GM19455 (cell line): ENCODE measurements around the gene ZNF655.
A peak's percentile ranks its signal among the peaks of the same experiment; 100 is the strongest.

Source experiments
- ATAC-seq: cut with Tn5 transposase; IDR thresholded peaks from one replicate; pipeline ENCODE4 v1.9.1; 2021; ENCODE audit not compliant: unreplicated experiment

ZNF655 gene

DNA sequence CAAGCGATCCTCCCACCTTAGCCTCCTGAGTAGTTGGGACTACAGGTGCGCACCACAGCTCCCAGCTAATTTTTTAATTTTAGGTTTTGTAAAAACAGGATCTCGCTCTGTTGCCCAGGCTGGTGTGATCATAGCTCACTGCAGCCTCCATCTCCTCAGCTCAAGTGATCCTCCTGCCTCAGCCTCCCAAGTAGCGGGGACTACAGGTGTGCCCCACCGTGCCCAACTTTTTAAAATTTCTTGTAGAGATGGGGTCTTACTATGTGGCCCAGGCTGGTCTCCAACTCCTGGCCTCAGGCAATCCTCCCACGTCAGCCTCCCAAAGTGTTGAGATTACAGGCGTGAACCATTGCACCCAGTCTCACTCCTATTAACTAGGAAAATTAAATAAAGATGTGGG lies 47.1 kb downstream of the ZNF655 start:
- ATAC-seq, result no peak

DNA sequence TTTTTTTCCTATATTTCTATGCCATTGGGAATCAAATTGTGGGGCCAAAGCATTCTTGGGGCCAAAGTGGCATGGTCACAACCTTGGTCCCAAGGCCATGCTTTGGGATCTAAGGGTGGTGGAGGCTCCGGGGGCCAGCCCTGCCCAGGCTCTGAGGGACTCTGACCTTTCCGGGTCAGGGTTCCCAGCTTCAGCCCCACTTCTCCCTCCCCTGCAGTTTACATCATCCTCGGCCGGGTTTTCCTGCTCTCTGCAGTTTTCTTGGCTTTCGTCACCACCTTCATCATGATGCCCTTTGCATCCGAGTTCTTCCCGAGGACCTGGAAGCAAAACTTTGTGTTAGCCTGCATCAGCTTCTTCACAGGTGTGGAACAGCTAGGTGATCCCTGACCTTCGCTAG lies 48.1 kb downstream of the ZNF655 start:
- ATAC-seq, result no peak

DNA sequence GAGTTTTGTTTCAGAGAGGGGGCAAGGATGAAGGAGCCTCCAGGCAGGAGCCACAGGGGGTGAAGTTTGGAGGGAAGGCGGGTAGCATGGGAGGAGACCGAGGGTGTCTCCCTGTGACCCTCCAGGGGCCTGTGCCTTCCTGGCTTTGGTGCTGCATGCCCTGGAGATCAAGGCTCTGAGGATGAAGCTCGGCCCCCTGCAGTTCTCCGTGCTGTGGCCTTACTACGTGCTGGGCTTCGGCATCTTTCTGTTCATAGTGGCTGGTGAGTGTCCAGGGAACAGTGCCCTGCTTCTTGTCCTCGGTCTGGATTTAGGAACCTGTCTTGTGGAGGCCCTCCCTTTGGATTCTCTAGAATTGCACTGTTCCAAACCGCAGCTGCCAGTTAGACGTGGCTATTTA lies 49.1 kb downstream of the ZNF655 start:
- ATAC-seq, result no peak

DNA sequence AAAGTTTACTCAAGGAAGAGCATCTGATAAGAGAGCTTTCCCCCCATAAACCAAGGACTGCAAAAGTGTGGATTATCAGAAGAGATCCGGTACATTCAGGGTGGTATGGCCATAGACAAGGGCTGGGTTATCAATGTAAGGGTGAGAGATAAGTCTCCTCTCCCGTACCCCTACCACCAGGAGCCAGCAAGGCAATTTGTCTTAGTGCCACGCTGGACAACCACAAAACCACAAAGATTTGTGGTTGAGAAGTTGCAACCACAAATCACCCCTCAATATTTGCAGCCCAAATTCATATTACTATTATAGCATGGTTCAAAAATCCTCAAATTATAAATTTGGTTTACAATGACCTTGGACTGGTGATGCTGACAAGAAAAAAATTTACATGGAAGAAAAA lies 56.1 kb downstream of the ZNF655 start:
- no peak for ATAC-seq

DNA sequence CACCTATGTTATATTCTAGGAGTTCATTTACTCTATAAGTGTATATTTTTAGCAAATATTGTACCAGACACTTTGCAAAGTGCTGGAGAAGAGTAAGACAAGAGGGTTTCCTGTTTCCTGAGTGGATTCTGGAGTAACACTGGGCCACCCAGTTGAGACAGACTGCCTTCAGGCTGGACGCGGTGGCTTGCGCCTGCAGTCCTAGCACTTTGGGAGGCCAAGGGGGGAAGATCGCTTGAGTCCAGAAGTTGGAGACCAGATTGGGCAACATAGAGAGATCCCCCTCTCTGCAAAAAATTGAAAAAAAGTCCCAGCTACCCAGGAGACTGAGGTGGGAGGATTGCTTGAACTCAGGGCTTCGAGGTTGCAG lies 57.5 kb downstream of the ZNF655 start:
- no peak for ATAC-seq

DNA sequence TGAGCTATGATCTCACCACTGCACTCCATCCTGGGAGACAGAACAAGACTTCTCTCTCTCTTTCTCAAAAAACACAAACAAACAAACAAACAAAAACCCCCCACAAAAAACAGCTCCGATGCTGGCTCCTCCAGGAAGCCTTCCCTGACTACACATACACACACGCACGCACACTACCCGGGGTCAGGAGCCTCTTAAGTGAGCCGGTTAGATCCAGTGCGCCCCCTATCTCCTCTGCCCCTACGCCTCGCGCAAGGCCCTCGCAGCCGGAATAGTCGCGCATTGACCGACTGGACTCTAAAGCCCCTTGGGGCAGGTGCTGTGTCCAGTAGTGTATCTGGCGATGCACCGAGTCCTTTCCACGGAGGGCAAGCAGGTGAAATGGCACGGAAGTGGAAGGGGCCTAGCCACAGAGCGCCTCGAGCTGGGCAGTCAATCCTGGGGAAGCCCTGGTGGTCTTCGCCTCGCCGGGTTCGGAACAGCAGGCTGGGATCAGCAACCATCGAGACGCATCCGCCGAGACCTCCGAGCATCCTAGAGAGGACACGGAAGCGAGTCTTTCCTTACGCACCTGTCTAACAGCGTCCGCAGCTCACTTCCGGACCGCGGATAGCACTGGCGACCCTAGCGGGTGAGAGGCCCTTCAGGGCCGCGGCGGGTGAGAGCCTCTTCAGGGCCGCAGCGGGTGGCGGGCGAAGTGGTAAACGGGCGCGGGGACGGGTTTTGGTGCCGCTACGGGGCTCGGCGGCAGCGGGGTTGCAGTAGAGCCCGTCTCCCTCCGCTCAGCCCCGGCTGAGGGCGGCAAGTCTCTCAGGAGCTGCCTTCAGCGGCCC lies 58.1 kb downstream of the ZNF655 start, which contains the start of gene ZSCAN25:
ZSCAN25 (plus strand) TSS at position 588 of the 833 bp plus-strand sequence. CDS start 2,661 bp downstream, outside the sequence.
- ATAC-seq, result peak; percentile 89

DNA sequence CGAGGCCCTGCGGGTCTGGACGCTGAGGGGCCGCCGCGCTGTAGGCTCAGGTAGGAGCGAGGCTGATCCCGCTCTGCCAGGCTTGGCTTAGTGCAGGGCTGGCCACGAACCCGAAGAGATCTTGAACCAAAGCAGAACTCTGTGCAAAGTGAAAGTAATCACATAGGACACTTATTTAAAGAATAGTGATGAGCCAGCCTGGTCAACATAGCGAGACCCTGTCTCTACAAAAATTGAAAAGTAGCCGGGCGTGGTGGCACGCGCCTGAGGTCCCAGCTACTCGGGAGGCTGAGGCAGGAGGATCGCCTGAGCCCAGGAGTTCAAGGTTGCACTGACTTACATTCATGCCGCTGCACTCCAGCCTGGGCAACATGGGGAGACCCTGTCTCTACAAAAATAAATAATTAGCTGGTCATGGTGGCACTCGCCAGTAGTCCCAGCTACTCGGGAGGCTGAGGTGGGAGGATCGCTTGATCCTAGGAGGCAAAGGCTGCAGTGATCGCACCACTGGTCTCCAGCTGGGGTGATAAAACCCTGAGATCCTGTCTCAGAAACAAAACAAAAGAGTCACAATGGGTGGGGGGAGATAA lies 58.8 kb downstream of the ZNF655 start:
- no peak for ATAC-seq

DNA sequence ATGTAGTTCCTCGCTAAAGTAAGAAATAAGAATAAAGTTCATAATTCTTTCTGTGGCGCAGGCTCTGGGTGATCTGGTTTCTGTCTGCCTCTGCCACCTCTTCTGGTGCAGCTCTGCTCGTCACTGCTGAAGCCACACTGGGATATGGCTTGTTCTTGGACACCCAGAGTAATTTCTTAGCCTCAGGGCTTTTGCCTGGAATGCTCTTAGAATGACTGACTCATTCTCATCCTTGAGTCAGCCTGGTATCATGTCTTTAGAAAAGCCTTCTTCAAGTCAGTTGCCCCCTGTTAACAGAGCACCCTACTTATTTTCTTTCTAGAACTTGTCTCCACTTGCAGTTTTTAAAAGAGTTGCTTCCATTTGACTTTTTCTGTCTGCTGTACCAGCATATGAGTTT lies 60.3 kb downstream of the ZNF655 start:
- no peak for ATAC-seq

DNA sequence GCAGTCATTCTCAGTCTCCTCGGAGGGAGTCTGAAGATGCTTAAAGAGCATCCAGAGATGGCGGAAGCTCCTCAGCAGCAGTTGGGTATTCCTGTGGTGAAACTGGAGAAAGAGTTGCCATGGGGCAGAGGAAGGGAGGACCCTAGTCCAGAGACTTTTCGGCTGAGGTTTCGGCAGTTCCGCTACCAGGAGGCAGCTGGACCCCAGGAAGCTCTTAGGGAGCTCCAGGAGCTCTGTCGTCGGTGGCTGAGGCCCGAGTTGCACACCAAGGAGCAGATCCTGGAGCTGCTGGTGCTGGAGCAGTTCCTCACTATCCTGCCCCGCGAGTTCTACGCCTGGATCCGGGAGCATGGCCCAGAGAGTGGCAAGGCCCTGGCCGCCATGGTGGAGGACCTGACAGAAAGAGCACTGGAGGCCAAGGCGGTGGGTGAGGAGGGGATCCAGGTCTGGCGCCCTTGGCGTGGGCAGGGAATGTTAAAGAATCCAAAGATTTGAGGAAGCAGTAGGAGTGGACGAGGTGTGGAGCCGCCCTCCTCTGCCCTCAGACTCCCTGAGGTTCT lies 61.2 kb downstream of the ZNF655 start:
- no peak for ATAC-seq

DNA sequence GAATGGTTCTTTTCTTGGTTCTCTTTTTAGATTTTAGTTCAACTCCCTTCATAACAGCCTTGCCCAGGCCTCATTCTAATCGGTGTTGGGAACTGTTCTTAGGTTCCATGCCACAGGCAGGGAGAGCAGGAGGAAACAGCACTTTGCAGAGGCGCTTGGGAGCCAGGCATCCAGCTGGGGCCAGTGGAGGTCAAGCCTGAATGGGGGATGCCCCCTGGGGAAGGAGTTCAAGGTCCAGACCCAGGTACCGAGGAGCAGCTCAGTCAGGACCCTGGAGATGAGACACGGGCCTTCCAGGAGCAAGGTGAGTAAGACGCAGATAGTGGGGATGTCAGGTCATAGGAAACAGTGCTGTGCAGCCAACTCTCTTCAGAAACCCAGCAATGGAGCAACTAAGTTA lies 62.8 kb downstream of the ZNF655 start:
- no peak for ATAC-seq

DNA sequence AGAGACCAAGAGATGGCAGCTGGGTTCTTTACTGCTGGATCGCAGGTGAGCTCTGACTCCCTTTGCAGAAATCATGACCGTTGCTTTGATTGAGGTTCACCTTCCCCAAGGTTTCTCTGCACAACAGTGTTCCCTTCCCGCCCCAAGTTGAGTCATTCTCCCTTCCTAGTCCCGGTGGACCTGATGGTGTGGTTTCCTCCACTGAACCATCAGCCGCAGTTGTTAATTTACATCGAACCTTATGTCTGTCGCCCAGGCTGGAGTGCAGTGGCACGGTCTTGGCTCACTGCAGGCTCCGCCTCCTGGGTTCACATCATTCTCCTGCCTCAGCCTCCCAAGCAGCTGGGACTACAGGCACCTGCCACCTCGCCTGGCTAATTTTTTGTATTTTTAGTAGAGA lies 64.2 kb downstream of the ZNF655 start:
- ATAC-seq, result no peak

DNA sequence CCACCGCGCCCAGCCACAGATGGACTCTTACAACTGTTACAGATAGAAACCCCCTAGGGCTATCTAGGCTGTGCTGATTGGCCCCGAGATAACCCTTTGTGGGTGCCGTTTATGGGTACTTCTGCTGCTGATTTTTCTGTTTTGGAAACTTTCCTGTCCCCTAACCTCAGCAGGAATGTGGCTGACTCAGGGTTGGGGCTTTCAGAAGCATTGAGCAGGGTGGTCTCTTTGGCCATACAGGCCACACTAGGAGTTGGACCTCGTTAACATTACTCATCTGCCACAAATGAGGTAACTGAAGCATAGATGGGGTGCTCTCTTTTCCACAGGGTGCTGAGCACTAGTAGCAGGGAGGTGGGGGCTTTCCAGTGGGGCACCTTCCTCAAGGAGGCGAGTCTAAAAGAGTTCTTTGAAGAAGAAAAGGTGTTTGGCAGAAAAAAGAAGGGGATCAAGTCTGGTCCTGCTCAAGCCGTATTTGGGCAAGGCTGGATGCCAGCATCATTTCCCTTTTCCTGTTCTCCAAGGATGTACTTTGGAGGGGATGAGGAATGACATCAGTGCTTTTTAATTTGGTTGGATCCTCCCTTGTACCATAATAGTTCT lies 64.8 kb downstream of the ZNF655 start:
- no peak for ATAC-seq

DNA sequence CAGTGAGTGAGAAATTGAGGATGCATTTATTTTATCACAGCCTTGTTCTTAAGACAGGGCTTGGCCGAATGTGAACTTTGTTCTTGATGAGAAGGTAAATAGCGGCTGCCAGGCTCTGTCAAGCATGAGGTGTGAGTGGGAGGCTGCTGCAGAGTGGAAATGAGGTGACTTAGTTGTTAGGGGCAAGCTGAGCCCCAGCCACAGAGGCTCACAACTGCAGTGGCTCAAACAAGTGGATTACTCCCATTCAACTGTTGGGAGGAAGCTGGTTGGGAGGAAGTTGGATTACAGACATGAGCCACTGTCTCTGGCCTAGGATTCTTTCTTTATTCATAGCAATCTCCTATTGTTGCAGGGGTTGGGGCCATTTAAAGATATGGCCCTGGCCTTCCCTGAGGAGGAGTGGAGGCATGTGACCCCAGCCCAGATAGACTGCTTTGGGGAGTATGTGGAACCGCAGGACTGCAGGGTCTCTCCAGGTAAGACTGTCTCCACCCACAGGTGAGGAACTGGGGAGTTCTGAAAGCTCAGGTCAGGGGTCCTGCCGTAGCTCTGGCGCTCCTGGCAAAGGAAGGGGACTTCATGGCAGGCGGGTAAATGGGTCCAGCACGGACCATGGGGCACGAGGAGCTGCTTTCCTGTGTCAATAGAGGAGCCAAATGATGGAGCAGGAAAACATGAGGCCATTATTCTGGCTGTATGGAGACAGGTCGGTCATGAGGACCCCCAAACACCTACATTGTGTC lies 65.4 kb downstream of the ZNF655 start:
- no peak for ATAC-seq

DNA sequence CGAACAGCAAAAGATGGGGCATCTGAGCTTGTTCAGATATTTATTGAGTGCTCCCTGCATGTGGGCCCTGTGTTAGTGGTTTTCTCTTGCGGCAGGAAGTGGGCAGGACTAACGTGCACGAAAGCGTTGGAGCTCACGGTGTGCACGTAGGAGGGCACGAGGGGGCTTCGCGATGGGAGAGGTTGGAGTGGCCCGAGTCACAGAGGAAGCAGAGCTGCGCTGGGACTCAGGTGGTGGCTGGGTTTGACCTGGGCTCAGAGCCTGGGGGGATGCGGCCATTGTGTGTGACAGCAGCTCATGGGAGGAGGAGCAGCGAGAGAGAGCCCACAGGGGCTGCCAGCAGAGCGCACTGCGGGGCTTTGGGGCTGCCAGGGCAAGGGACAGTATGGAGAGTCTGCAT lies 66.0 kb downstream of the ZNF655 start:
- no peak for ATAC-seq

DNA sequence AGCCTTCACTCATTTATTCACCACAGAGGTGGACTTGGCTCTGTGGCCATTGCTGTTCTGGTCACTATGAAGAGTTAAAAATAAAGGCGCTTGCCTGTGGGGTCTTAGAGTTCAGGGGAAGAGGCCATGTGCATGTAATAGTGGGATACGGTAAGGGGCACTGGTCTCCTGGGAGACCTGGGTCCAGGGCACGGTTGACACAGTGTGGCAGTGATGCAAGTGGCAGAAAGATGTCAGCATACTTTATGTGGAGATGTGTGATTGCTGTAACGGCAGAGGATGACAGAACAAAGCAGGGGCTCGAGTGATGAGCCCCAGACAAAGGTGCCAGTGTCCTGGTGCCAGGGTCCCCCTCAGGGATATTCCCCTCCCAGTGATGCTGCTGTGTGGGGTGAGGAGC lies 66.9 kb downstream of the ZNF655 start:
- no peak for ATAC-seq

DNA sequence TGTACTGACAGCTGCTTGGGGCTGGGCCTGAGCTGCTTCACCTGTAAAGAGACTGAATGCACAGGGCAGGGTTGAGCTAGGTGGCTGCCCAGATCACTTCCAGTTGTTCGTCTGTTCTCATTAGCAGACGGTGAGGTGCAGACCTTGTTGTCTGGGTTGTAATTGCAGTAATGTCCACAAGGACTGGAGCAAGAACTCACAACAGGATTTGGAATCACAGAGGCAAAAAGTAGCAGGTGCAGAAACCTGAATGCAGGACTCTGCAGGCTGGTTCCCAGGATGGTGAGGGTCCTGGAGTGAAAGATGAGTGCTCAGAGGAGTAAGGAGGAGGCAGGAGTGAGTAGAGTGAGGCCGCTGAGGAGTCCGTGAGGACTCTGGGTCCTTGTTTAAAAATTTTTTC lies 67.5 kb downstream of the ZNF655 start:
- no peak for ATAC-seq
